ENCODE data around the gene B4GALNT4. TPM values are rescaled to one million over a fixed set of nuclear protein-coding genes. Genes with fewer than 3 reads are reported as not detected.
"Not testable (repeated sequence)": the region's sequence is repeated elsewhere in the genome, so short reads cannot be mapped to it uniquely, and the experiment has no call there.

The B4GALNT4 gene
- total RNA-seq, 1 experiment from 2014 or later = 1.4 TPM

GRCh38 chr11:381501-382072 is 12.3 kb downstream of the B4GALNT4 start:
- DNase-seq (ENCODE audit: low read depth, low spot score) = no peak
- in situ Hi-C loops (cut with HindIII; ENCODE audit: low pct_unique_long_range_greater_than_20kb, low sequenced_read_pairs) = no loop called here

DNA sequence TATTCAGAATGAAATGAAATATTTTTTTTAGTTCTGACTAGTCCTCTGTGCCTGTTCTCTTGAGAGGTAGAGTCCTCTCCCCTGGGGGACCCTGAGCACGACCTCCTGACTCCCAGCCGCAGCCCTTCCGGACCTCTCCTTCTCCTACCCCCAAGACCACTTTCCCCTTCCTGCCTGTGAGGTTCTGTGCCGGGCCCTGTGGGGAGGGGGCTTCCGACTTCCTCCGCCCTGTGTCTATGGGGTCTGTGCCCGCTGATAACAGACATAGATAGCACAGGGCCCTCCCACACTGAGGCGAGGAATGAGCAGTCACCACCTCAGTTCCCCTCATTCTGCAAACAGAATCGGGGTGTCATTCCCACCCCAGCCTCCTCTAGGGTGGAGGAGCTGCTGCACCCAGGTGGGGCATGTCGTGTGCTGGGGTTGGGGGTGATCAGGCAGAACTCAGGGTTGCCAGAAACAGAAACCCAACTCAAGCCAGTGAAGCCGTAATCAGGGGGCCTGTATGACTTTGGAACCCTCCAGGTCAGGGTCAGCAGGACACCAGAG is 12.9 kb downstream of the B4GALNT4 start:
- in situ Hi-C loops (cut with HindIII; ENCODE audit: low pct_unique_long_range_greater_than_20kb, low sequenced_read_pairs) = no loop called here
- no peak for DNase-seq (ENCODE audit: low read depth, low spot score)

- in situ Hi-C loops (cut with HindIII; ENCODE audit: low pct_unique_long_range_greater_than_20kb, low sequenced_read_pairs) = no loop called here
- no peak for DNase-seq (ENCODE audit: low read depth, low spot score)
Observed at GRCh38 chr11:383431-383830, 14.1 kb downstream of the B4GALNT4 start.

- DNase-seq (ENCODE audit: low read depth, low spot score) = no peak
- in situ Hi-C loops (cut with HindIII; ENCODE audit: low pct_unique_long_range_greater_than_20kb, low sequenced_read_pairs) = no loop called here
Observed at GRCh38 chr11:384511-384910, 15.2 kb downstream of the B4GALNT4 start.

GRCh38 chr11:385594-386351 is 16.5 kb downstream of the B4GALNT4 start:
- DNase-seq (ENCODE audit: low read depth, low spot score) = no peak
- in situ Hi-C loops (cut with HindIII; ENCODE audit: low pct_unique_long_range_greater_than_20kb, low sequenced_read_pairs) = no loop called here

- DNase-seq (ENCODE audit: low read depth, low spot score) = no peak
- in situ Hi-C loops (cut with HindIII; ENCODE audit: low pct_unique_long_range_greater_than_20kb, low sequenced_read_pairs) = no loop called here
Observed at GRCh38 chr11:386483-386882, 17.2 kb downstream of the B4GALNT4 start.

DNA sequence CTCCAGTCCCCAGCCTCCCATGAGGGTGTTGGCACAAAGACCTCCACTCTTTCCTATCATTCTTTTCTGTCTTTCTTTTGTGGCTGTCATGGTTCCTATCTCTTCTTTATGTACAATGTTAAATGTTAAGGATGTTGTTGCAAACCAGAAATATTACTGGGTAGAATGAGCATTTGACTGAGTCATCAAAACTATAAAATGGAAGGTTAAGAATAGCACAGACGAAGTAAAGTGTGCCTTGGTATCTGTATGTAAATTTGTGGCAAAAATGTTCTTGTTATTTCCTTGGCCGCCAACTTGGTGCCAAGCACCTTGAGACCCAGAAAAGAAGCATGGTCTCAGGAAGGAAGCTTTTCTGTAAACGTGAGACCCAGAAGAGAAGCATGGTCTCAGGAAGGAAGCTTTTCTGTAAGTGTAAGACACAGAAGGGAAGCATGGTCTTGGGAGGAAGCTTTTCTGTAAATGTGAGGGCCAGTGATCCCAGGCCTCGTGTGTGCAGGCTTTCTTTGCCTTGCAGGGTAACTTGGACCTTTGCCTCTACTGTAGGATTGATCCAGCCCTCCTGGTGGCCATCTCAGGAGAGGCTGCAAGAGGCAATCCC is 18.0 kb downstream of the B4GALNT4 start:
- in situ Hi-C loops (cut with HindIII; ENCODE audit: low pct_unique_long_range_greater_than_20kb, low sequenced_read_pairs) = no loop called here

DNA sequence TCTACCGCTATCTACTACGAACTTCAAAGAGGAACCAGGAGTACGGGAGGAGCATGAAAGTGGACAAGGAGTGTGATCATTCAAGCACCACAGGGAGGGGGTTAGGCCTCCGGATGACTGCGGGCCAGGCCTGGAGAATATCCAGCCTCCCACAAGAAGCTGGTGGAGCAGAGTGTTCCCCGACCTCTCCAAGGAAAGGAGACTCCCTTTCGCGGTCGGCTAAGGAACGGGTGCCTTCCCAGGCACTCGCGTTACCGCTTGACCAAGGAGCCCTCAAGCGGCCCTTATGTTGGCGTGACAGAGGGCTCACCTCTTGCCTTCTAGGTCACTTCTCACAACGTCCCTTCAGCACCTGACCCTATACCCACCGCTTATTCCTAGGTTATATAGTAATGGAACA is 20.1 kb downstream of the B4GALNT4 start:
- in situ Hi-C loops (cut with HindIII; ENCODE audit: low pct_unique_long_range_greater_than_20kb, low sequenced_read_pairs); DNase-seq (ENCODE audit: low read depth, low spot score): not testable (repeated sequence)

More for the DNA sequence above, 18.0 kb downstream of the B4GALNT4 start:
- no peak for DNase-seq (ENCODE audit: low read depth, low spot score)

- DNase-seq (ENCODE audit: low read depth, low spot score) = no peak
- in situ Hi-C loops (cut with HindIII; ENCODE audit: low pct_unique_long_range_greater_than_20kb, low sequenced_read_pairs) = no loop called here
Observed at GRCh38 chr11:390175-390574, 20.9 kb downstream of the B4GALNT4 start.

DNA sequence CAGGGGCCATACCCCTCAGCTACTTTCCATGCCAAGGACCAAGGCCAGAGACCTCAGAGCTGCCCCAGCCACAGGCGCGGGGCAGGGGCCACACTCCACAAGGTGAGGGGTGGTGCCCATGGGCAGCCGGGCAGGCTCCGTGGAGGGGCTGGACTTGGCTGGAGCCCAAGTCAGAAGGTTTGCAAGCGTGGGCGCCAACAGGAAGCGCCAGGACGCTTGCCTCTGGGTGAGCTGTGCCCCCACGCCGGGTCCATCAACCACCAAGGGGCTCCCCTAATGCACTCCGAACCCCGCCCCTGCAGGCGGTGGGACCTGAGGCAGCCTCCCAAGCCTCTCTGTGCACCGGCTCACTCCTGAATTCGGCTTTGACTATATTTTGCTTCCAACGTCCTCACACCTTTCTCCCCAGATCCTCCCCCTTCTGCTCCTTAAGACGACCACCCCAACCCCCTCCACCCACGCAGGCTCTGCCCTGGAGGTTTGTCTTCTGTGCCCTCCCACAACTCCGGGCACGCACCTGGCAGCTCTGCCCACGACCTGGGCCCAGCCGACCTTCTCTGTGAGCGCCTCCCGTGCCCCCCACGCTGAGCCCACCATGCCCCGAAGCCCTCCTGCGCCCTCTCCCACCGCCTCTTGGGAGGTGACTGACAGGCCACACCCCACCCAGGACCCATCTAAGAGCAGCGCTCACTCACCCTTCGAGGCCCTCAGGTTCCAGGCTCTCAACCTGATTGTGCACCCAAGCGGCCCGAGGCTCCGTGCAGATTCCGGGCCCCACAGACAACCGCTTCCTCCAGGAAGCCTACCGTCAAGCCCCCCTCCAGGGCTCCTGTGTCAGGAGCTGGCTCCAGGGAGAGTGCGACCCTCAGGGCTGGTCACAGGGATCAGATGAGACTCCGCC is 22.1 kb downstream of the B4GALNT4 start:
- DNase-seq (ENCODE audit: low read depth, low spot score) = no peak

DNA sequence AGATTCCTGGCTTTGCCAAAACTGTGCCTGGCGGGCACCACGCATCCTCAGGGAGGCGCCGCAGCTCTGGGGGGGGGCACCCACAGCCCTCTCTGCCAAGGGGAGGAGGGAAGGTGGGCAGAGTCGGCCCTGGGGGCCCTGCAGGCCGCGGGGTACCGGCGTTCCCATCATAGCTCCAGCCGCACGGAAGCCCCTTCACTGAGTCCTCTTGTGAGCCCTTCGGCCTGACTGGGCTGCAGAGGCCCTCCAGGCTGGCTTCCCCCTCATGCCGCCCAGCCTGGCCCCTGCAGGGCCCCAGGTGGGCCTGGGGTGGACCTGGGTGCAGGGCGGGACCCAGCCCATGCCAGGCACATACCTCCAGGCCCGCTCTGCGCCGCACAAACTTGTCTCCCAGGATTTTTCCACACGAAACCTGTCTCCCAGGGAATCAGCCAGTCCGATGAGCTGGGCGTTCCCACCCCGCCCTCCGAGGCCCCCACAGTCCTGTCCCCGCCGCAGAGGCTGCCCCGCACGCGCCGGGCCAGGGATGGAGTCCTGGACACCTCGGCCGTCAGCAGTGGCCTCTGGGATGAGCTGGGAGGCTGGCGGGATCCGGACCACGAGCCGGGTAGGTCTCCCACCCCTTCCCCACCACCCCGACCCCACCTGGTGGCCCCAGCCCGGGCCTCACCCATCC is 22.9 kb downstream of the B4GALNT4 start:
- in situ Hi-C loops (cut with HindIII; ENCODE audit: low pct_unique_long_range_greater_than_20kb, low sequenced_read_pairs) = no loop called here
- DNase-seq (ENCODE audit: low read depth, low spot score) = no peak

More for the DNA sequence above, 22.1 kb downstream of the B4GALNT4 start:
- in situ Hi-C loops (cut with HindIII; ENCODE audit: low pct_unique_long_range_greater_than_20kb, low sequenced_read_pairs) = no loop called here

DNA sequence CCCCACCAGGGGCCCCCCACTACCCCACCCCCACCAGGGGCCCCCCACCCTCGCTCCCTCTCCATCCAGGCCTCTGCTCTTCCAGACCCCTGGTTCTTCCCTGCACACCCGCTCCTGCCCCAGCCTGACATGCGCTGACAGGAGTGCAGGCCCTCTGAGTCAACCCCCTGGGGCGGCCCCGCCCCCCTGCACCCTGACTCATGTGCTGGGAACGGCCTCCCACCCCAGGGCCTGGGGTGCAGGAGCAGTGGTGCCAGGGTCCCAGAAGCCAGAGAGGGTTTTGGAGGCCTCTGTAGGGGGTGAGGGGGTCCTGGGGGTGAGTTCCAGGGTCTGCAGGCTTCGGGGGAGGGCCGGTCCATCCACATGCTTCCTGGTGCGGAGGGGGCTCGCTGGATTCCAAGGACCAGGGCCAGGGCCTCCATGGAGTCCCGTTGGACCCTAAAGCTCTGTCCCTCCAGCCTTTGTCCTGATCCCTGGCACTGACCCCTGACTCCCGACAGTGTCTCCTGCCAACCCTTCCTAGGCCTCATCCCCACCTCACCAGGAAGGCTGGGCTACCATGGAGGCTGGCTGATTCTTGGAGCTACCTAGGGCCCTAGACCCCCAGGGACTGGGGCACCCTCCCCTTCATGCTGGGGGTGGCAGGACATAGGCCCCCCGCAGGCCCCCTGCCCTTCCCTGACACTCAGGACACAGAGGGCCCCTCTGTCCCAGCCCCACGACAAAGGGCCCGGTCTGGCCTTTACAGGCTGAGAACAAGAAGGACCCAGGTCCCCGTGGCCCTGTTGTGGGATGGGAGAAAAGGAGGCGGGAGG is 24.1 kb downstream of the B4GALNT4 start:
- in situ Hi-C loops (cut with HindIII; ENCODE audit: low pct_unique_long_range_greater_than_20kb, low sequenced_read_pairs) = no loop called here
- DNase-seq (ENCODE audit: low read depth, low spot score) = no peak

- no peak for DNase-seq (ENCODE audit: low read depth, low spot score)
- in situ Hi-C loops (cut with HindIII; ENCODE audit: low pct_unique_long_range_greater_than_20kb, low sequenced_read_pairs) = no loop called here
Observed at GRCh38 chr11:394034-394857, 24.9 kb downstream of the B4GALNT4 start, which contains the start of gene PKP3. TSS of gene PKP3 (plus strand) at chr11:394209. CDS start at chr11:394293, 84 bp downstream.

DNA sequence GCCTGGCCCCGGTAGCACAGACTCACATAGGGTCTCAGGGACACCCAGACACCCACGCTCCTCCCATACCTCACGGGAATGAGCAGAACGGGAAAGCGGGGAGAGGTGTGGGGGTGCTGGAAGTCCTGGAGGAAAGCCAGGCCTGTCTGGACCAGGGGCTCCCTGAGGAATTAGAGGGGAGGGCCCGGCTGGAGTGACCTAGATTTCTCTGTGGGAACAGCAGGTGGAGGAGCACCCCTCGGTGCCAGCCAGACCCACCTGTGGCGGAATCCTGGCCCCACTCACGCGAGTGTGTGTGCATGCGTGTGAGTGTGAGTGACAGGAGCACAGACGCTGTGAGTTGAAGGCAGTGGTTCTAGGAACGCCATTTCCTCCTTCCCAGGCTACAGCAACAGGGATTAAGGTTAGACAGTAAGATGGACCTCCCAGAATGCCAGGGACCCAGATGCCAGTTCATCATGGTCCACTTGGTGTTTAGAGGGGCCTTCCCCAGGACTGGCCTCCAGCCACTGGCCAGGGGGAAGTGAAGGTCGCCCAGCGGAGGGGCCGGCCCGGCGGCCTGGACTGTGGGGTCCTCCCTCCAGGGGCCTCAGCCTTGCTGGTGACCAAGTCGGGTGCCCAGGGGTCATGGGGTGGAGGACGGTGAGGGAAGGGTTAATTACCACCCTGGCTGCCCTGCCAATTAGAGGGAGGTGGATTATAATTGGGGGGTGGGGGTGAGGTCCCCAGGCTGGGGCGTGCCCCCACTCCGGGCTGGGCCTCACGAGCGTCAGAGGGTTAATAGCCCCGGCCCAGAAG is 25.8 kb downstream of the B4GALNT4 start:
- in situ Hi-C loops (cut with HindIII; ENCODE audit: low pct_unique_long_range_greater_than_20kb, low sequenced_read_pairs) = no loop called here
- no peak for DNase-seq (ENCODE audit: low read depth, low spot score)

DNA sequence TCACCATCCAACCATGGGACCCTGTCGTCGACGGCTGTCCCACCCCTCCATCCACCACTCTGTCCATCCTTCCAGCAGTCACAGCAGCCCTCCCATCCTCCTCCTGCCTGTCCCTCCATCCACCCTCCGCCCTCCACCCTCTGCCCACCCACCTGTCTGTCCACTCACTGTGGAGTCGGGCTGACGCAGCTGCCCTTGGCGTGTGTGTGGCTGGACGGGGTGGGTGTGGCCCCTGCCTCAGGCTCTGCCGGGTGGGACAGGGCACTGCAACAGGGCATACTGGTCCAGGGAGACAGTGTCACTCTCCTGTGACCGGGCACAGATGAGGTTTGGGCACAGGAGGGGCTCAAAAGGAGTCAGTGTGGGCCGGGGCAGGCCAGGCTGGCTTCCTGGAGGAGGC is 26.6 kb downstream of the B4GALNT4 start:
- DNase-seq (ENCODE audit: low read depth, low spot score) = no peak
- in situ Hi-C loops (cut with HindIII; ENCODE audit: low pct_unique_long_range_greater_than_20kb, low sequenced_read_pairs) = no loop called here
